A673 (cell line): ENCODE measurements around the gene SMOC2.

ENCODE experiments used
- CTCF ChIP-seq: fragments of 300-800, 200-600 bp; sonication (generic); conservative IDR thresholded peaks from 2 replicates; pipeline ENCODE4 v1.5.1; 2017; ENCODE audit warnings: low read depth, mild to moderate bottlenecking, antibody characterized with exemption, low read length, moderate library complexity, mixed read lengths
- EZH2 ChIP-seq: fragments of 200-600 bp; sonication (generic); IDR thresholded peaks from 2 replicates; pipeline ENCODE4 v1.6.1; 2017; ENCODE audit warnings: borderline replicate concordance, low read depth, mild to moderate bottlenecking, mixed read lengths, antibody characterized with exemption, low read length; ENCODE audit not compliant: poor library complexity, severe bottlenecking

GRCh38 chr6:168601111-168601510 lies 160.1 kb downstream of the SMOC2 start:
- TF ChIP-seq CTCF: no peak
- TF ChIP-seq EZH2: no peak
